Calu3 (cell line): Measurements from ENCODE around the gene USB1. TPM values are rescaled to one million over a fixed set of nuclear protein-coding genes. Genes with fewer than 3 reads are reported as not detected.

ENCODE experiments used
- BruUV-seq: library from RNA; stranded (reverse); fragments of 400-500 nt; replicated peaks from 2 replicates; lab custom pipeline; 2021; lab: Mats Ljungman, UMichigan
- CTCF ChIA-PET: fragments of 300-600 bp; sonication (Branson Sonifier 250); formaldehyde crosslinking; loops from one replicate; lab custom pipeline; 2022; ENCODE audit warnings: antibody characterized with exemption; lab: Charles Lee
- DNase-seq: peaks from one replicate; pipeline ENCODE4 v3.0.0; 2022
- H3K27ac Mint-ChIP-seq: one replicate; pipeline ENCODE4 v1.8.0; 2022; ENCODE audit warnings: mixed read lengths; ENCODE audit not compliant: unreplicated experiment
- H3K27me3 Mint-ChIP-seq: one replicate; pipeline ENCODE4 v1.8.0; 2022; ENCODE audit warnings: mixed read lengths; ENCODE audit not compliant: unreplicated experiment
- H3K36me3 Mint-ChIP-seq: one replicate; pipeline ENCODE4 v1.8.0; 2022; ENCODE audit warnings: mild to moderate bottlenecking, moderate library complexity, mixed read lengths; ENCODE audit not compliant: insufficient read depth, unreplicated experiment
- H3K4me1 Mint-ChIP-seq: one replicate; pipeline ENCODE4 v1.8.0; 2022; ENCODE audit warnings: mild to moderate bottlenecking, low read depth, mixed read lengths; ENCODE audit not compliant: unreplicated experiment
- H3K4me3 Mint-ChIP-seq: one replicate; pipeline ENCODE4 v1.8.0; 2022; ENCODE audit warnings: mild to moderate bottlenecking, low read depth, moderate library complexity, mixed read lengths; ENCODE audit not compliant: unreplicated experiment
- H3K9me3 Mint-ChIP-seq: one replicate; pipeline ENCODE4 v1.8.0; 2022; ENCODE audit warnings: low read depth, mixed read lengths; ENCODE audit not compliant: unreplicated experiment
- CTCF ChIP-seq: fragments of 200-600 bp; IDR thresholded peaks from one replicate; pipeline ENCODE4 v1.8.0; 2022; ENCODE audit warnings: antibody characterized with exemption; ENCODE audit not compliant: unreplicated experiment
- intact Hi-C: fragments of 100-400 bp; cut with micrococcal nuclease; formaldehyde crosslinking; loops from one replicate; pipeline ENCODE4 v1.10.0; 2022; ENCODE audit not compliant: unreplicated experiment
- total RNA-seq: library from RNA; stranded (reverse); gene quantifications from 2 replicates; pipeline ENCODE4 v1.2.3, GENCODE V29; 2022

Gene USB1
- total RNA-seq, 1 experiment from 2014 or later: 59.3 TPM

GRCh38 chr16:57997528-57998265 is 3.5 kb upstream of the USB1 start:
- Mint-ChIP-seq H3K4me3 (peak overlapping the region; percentile 4), H3K36me3 (peaks cover 43% of the 10 kb centered on the region), H3K27ac (no peak overlapping the region), H3K4me1 (peaks cover 30% of the 10 kb centered on the region), H3K27me3 (no peaks in the 10 kb centered on the region), H3K9me3 (no peaks in the 10 kb centered on the region)
- CTCF ChIA-PET: no interaction called here
- intact Hi-C loops: no loop called here
- DNase-seq: no peak
- no peak for TF ChIP-seq CTCF
- BruUV-seq: no TSS peak

- Mint-ChIP-seq H3K4me3 (peak overlapping the region; percentile 4), H3K36me3 (peaks cover 49% of the 10 kb centered on the region), H3K27me3 (no peaks in the 10 kb centered on the region), H3K9me3 (no peaks in the 10 kb centered on the region), H3K27ac (no peak overlapping the region), H3K4me1 (peaks cover 23% of the 10 kb centered on the region)
- DNase-seq: no peak
- BruUV-seq: no TSS peak
- TF ChIP-seq CTCF: no peak
- intact Hi-C loops: no loop called here
- CTCF ChIA-PET: interaction anchor here (0.6 kb wide), 1 partner anchor 60 kb away, joined by 3 read pairs; no protein-coding TSS in a partner anchor
Measured at GRCh38 chr16:57998486-57998885, 2.7 kb upstream of the USB1 start.

- no peaks in the 10 kb centered on the region for H3K27me3 Mint-ChIP-seq
- no peaks in the 10 kb centered on the region for H3K9me3 Mint-ChIP-seq
- peak overlapping the region; percentile 6 for H3K4me3 Mint-ChIP-seq
- H3K36me3 Mint-ChIP-seq: peaks cover 49% of the 10 kb centered on the region
- peaks cover 23% of the 10 kb centered on the region for H3K4me1 Mint-ChIP-seq
- H3K27ac Mint-ChIP-seq: no peak overlapping the region
- BruUV-seq: no TSS peak
- DNase-seq: no peak
- CTCF ChIA-PET: interaction anchor here (0.6 to 1.5 kb wide), 3 partner anchors 85 to 418 kb away, joined by 3 to 7 read pairs (median 6); no protein-coding TSS in a partner anchor
- TF ChIP-seq CTCF: no peak
- intact Hi-C loops: loop anchor here (1.0 kb wide), 1 partner anchor 100 kb away; no protein-coding TSS in a partner anchor
Measured at GRCh38 chr16:57998992-57999365, 2.2 kb upstream of the USB1 start.

GRCh38 chr16:57999366-57999970 is 1.7 kb upstream of the USB1 start:
- H3K4me1 Mint-ChIP-seq: peaks cover 24% of the 10 kb centered on the region
- intact Hi-C loops: loop anchor here (1.0 kb wide), 1 partner anchor 100 kb away; no protein-coding TSS in a partner anchor
- BruUV-seq: TSS peak; percentile 28
- CTCF ChIA-PET: interaction anchor here (0.6 to 1.5 kb wide), 5 partner anchors 85 to 424 kb away, joined by 3 to 7 read pairs (median 3); no protein-coding TSS in a partner anchor
- peaks cover 51% of the 10 kb centered on the region for H3K36me3 Mint-ChIP-seq
- H3K27me3 Mint-ChIP-seq: no peaks in the 10 kb centered on the region
- peak; percentile 34 for DNase-seq
- TF ChIP-seq CTCF: no peak
- H3K4me3 Mint-ChIP-seq: peak overlapping the region; percentile 6
- no peak overlapping the region for H3K27ac Mint-ChIP-seq
- no peaks in the 10 kb centered on the region for H3K9me3 Mint-ChIP-seq
